HCT116 (cell line): ENCODE measurements around the gene SEPTIN12. TPM values are rescaled to one million over a fixed set of nuclear protein-coding genes. Genes with fewer than 3 reads are reported as not detected.

Experiments used
- ATAC-seq: fragments of 200-7000 bp; cut with Tn5 transposase; 2 replicates; pipeline ENCODE4 v1.9.1; 2020; ENCODE audit warnings: mild to moderate bottlenecking, moderate library complexity
- BruUV-seq: library from RNA; stranded (reverse); fragments of 400-500 nt; replicated peaks from 2 replicates; lab custom pipeline; 2021; lab: Mats Ljungman, UMichigan
- CTCF ChIA-PET: fragments of 300-600 bp; sonication (Branson Sonifier 250); formaldehyde crosslinking; loops from one replicate; lab custom pipeline; 2021; ENCODE audit warnings: antibody characterized with exemption; lab: Charles Lee
- POLR2A ChIA-PET: fragments of 300-600, 350-600 bp; sonication (Branson Sonifier 250); formaldehyde crosslinking; loops from one replicate; lab custom pipeline; 2021; ENCODE audit warnings: antibody characterized with exemption; lab: Charles Lee
- RAD21 ChIA-PET, 2 experiments: fragments of 300-600 bp; sonication (Branson Sonifier 250); formaldehyde crosslinking; loops; one replicate each; lab custom pipeline; 2023; ENCODE audit warnings: low total read pairs in 2 of 2; ENCODE audit not compliant: uncharacterized antibody in 2 of 2, unreplicated experiment in 2 of 2, low non-redundant PET in 1 of 2; lab: Charles Lee
- DNase-seq: peaks from one replicate; pipeline ENCODE4 v3.0.0-alpha.2; 2010; ENCODE audit warnings: low read depth, low spot score
- H2AFZ ChIP-seq: fragments of 200-600 bp; shearing (Covaris generic), sonication (generic); 2 replicates; pipeline ENCODE4 v1.6.1; 2017; ENCODE audit warnings: low read depth, mixed run types, mixed read lengths, antibody characterized with exemption, low read length; ENCODE audit not compliant: poor library complexity, severe bottlenecking
- H3K27ac ChIP-seq: 2 replicates; pipeline ENCODE4 v1.5.1; 2012; ENCODE audit warnings: low read depth, low read length
- H3K27me3 ChIP-seq: fragments of 200-600 bp; sonication (generic); 2 replicates; pipeline ENCODE4 v1.6.1; 2016; ENCODE audit warnings: mixed run types, low read length, mixed read lengths; ENCODE audit not compliant: insufficient read depth
- H3K36me3 ChIP-seq, 2 experiments: fragments of 200-500 bp in 1 of 2; fragments of 200-600 bp in 1 of 2; sonication (Bioruptor generic) in 1 of 2; sonication (generic) in 1 of 2; 2 replicates each; pipeline versions ENCODE4 v1.5.1 to v1.6.1; 2014 to 2016; ENCODE audit warnings: low read length in 2 of 2, inconsistent platforms in 1 of 2, mixed read lengths in 1 of 2, mixed run types in 1 of 2; ENCODE audit not compliant: insufficient read depth in 2 of 2, control insufficient read depth in 1 of 2
- H3K4me1 ChIP-seq, 2 experiments: fragments of 200-600 bp in 1 of 2; sonication (generic) in 1 of 2; 2 replicates each; pipeline versions ENCODE4 v1.5.1 to v1.6.1; 2012 to 2017; ENCODE audit warnings: low read length in 2 of 2, inconsistent platforms in 1 of 2, mild to moderate bottlenecking in 1 of 2, mixed read lengths in 1 of 2, mixed run types in 1 of 2, moderate library complexity in 1 of 2; ENCODE audit not compliant: insufficient read depth in 2 of 2, control insufficient read depth in 1 of 2
- H3K4me2 ChIP-seq: fragments of 200-600 bp; sonication (generic); 2 replicates; pipeline ENCODE4 v1.6.1; 2017; ENCODE audit warnings: mixed run types, low read length, mixed read lengths
- H3K4me3 ChIP-seq, 2 experiments: fragments of 200-600 bp in 1 of 2; sonication (generic) in 1 of 2; replicated peaks in 1 of 2; 2 replicates each; pipeline ENCODE4 v1.5.1; 2011 to 2016; ENCODE audit warnings: low read length in 2 of 2, control low read depth in 1 of 2, low read depth in 1 of 2, mild to moderate bottlenecking in 1 of 2, mixed read lengths in 1 of 2, mixed run types in 1 of 2
- H3K79me2 ChIP-seq: fragments of 200-600 bp; sonication (generic); 2 replicates; pipeline ENCODE4 v1.6.1; 2017; ENCODE audit warnings: mild to moderate bottlenecking, mixed run types, low read length, moderate library complexity, mixed read lengths; ENCODE audit not compliant: insufficient read depth
- H3K9ac ChIP-seq: fragments of 200-600 bp; sonication (generic); 2 replicates; pipeline ENCODE4 v1.6.1; 2016; ENCODE audit warnings: low read length, mixed read lengths
- H3K9me2 ChIP-seq: fragments of 200-600 bp; sonication (generic), shearing (Covaris generic); 2 replicates; pipeline ENCODE4 v1.6.1; 2017; ENCODE audit warnings: mixed run types, mild to moderate bottlenecking, moderate library complexity; ENCODE audit not compliant: insufficient read depth
- H3K9me3 ChIP-seq, 2 experiments: fragments of 200-500 bp in 1 of 2; fragments of 200-600 bp in 1 of 2; sonication (Bioruptor generic) in 1 of 2; sonication (generic) in 1 of 2; 2 replicates each; pipeline ENCODE4 v1.6.1; 2014 to 2017; ENCODE audit warnings: low read length in 2 of 2, mixed read lengths in 2 of 2, inconsistent platforms in 1 of 2, low read depth in 1 of 2, mild to moderate bottlenecking in 1 of 2, mixed run types in 1 of 2, moderate library complexity in 1 of 2; ENCODE audit not compliant: control insufficient read depth in 1 of 2, insufficient read depth in 1 of 2
- H4K20me1 ChIP-seq: fragments of 200-600 bp; sonication (generic), shearing (Covaris generic); 2 replicates; pipeline ENCODE4 v1.6.1; 2017; ENCODE audit warnings: mixed run types, mild to moderate bottlenecking, moderate library complexity; ENCODE audit not compliant: insufficient read depth
- ATF3 ChIP-seq: IDR thresholded peaks from 2 replicates; pipeline ENCODE4 v1.6.1; 2012
- CBX3 ChIP-seq: IDR thresholded peaks from 2 replicates; pipeline ENCODE4 v1.6.1; 2012; ENCODE audit warnings: low read depth
- CEBPB ChIP-seq: IDR thresholded peaks from 2 replicates; pipeline ENCODE4 v1.6.1; 2012; ENCODE audit warnings: low read depth
- CTCF ChIP-seq, 3 experiments: fragments of 200-600 bp in 1 of 3; sonication (generic) in 1 of 3; IDR thresholded peaks in 2 of 3; conservative IDR thresholded peaks in 1 of 3; 2 replicates each; pipeline ENCODE4 v1.5.1; 2012 to 2017; ENCODE audit warnings: low read depth in 2 of 3, low read length in 2 of 3, antibody characterized with exemption in 1 of 3, borderline replicate concordance in 1 of 3, control low read depth in 1 of 3, mild to moderate bottlenecking in 1 of 3, mixed read lengths in 1 of 3, mixed run types in 1 of 3, moderate library complexity in 1 of 3; ENCODE audit not compliant: insufficient read depth in 1 of 3
- EGR1 ChIP-seq: IDR thresholded peaks from 2 replicates; pipeline ENCODE4 v1.6.1; 2012; ENCODE audit warnings: low read depth
- ELF1 ChIP-seq: IDR thresholded peaks from 2 replicates; pipeline ENCODE4 v1.6.1; 2012; ENCODE audit warnings: low read depth, borderline replicate concordance
- EZH2 ChIP-seq: fragments of 200-600 bp; sonication (generic); IDR thresholded peaks from 2 replicates; pipeline ENCODE4 v1.6.1; 2017; ENCODE audit warnings: antibody characterized with exemption, mixed run types
- EZH2phosphoT487 ChIP-seq: fragments of 200-600 bp; IDR thresholded peaks from 2 replicates; pipeline ENCODE4 v1.6.1; 2018; ENCODE audit warnings: antibody characterized with exemption, borderline replicate concordance
- FOSL1 ChIP-seq: IDR thresholded peaks from 2 replicates; pipeline ENCODE4 v1.6.1; 2012; ENCODE audit warnings: low read depth
- JUND ChIP-seq: IDR thresholded peaks from 2 replicates; pipeline ENCODE4 v1.6.1; 2012
- POLR2A ChIP-seq: IDR thresholded peaks from 2 replicates; pipeline ENCODE4 v1.7.0; 2011; ENCODE audit warnings: borderline replicate concordance; ENCODE audit not compliant: insufficient read depth, insufficient read length; ENCODE audit errors: extremely low read depth
- SP1 ChIP-seq: IDR thresholded peaks from 2 replicates; pipeline ENCODE4 v1.6.1; 2012; ENCODE audit warnings: low read depth
- SRF ChIP-seq: IDR thresholded peaks from 2 replicates; pipeline ENCODE4 v1.6.1; 2012; ENCODE audit warnings: low read depth
- TCF7L2 ChIP-seq: IDR thresholded peaks from 2 replicates; pipeline ENCODE4 v1.7.0; 2011; ENCODE audit warnings: borderline replicate concordance, inconsistent platforms; ENCODE audit not compliant: insufficient read depth, insufficient read length; ENCODE audit errors: extremely low read depth
- YY1 ChIP-seq: IDR thresholded peaks from 2 replicates; pipeline ENCODE4 v1.6.1; 2011; ENCODE audit warnings: low read length, low read depth, moderate library complexity, mild to moderate bottlenecking; ENCODE audit not compliant: insufficient replicate concordance; ENCODE audit errors: extremely low read depth
- intact Hi-C: fragments of 100-400 bp; cut with micrococcal nuclease; formaldehyde crosslinking; loops from 2 replicates; pipeline ENCODE4 v1.10.0; 2022
- total RNA-seq: library from RNA; stranded (reverse); gene quantifications from one replicate; pipeline ENCODE4 v1.2.1, GENCODE V29; 2021; ENCODE audit not compliant: unreplicated experiment

SEPTIN12 gene
- total RNA-seq, 1 experiment from 2014 or later: not detected

GRCh38 chr16:4765511-4766474 is 22.4 kb downstream of the SEPTIN12 start:
- Histone ChIP-seq H3K4me1 (peaks cover 12 to 23% of the 10 kb centered on the region in 2 experiments), H3K9ac (peak overlapping the region; percentile 91), H4K20me1 (no peaks in the 10 kb centered on the region), H3K27ac (peak overlapping the region; percentile 56), H3K4me3 (peak overlapping the region; percentile 92 to 93), H3K36me3 (peaks cover 14 to 17% of the 10 kb centered on the region in 2 experiments; a peak in 3 of 4 replicates), H3K79me2 (peaks cover 21% of the 10 kb centered on the region; the same call in 1 of the 2 replicates), H2AFZ (no peak overlapping the region), H3K27me3 (no peaks in the 10 kb centered on the region), H3K4me2 (peak overlapping the region; percentile 82), H3K9me2 (no peaks in the 10 kb centered on the region), H3K9me3 (no peaks in the 10 kb centered on the region)
- ATAC-seq (no peak), DNase-seq (no peak)
- ChIA-PET POLR2A (no interaction called here), CTCF (no interaction called here), RAD21 (no interaction called here)
- TF ChIP-seq CTCF (IDR thresholded peaks at IDR 0.05 in 2 of 3, conservative IDR thresholded peaks at IDR 0.05 in 1 of 3; ENCODE audit: borderline replicate concordance in 1 of 3, insufficient read depth in 1 of 3, low read depth in 2 of 3, low read length in 2 of 3): no peak
- TF ChIP-seq SRF: no peak
- TF ChIP-seq EGR1: no peak
- TF ChIP-seq SP1: no peak
- no peak for TF ChIP-seq ATF3
- no peak for TF ChIP-seq CBX3
- no peak for TF ChIP-seq TCF7L2
- TF ChIP-seq POLR2A: no peak
- TF ChIP-seq YY1: no peak
- TF ChIP-seq JUND: no peak
- no peak for TF ChIP-seq EZH2
- no peak for TF ChIP-seq ELF1
- TF ChIP-seq CEBPB: no peak
- TF ChIP-seq FOSL1: no peak
- no peak for TF ChIP-seq EZH2phosphoT487
- TSS peak; percentile 48 for BruUV-seq
- intact Hi-C loops: loop anchor here (2.0 to 5.0 kb wide), 2 partner anchors 31 to 182 kb away; partner anchors contain the start of genes ANKS3 and DNAAF8
